Measurements from ENCODE around the gene SLC45A1. TPM values are rescaled to one million over a fixed set of nuclear protein-coding genes. Genes with fewer than 3 reads are reported as not detected.

SLC45A1 gene
- total RNA-seq, 2 donors from 2014 or later, result 1.0 to 3.0 TPM

DNA sequence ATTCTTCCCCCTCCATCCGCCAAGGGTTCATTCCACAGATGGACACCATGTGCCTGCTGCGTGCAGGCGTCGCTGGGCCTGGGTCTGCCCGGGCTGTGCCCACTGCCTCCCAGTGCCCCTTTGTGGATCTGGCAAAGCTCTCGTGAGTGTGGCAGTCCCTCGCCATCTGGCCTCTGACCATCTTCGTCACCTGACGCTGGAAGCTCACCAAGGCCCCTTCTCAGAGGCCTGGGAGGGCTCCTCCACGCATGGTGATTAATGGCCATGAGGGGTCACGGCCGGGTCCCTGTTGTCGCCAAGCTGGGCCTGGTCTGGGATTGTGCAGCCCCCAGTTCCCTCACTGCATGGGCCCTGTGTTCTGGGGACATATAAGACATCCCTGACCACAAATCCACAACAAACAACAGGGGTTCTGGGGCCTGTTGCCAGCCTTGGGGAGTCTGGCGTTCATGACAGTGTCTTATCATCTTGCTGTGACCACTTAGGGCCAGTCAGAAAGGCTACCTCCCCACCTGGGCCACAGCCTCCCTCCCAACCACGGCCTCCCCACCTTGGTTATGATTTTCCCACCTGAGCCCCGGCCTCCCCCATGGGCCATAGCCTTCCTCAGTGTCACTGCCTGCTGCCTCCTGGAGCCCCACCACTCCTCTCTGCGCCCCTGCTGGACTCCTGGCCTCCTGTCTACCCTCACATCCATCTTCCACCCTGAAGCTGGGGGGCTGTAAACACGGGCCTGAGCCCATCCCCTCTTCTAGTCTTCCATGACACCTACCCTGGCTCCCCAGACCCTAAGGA, 27.9 kb downstream of the SLC45A1 start:
- Histone ChIP-seq H3K4me1 (peaks cover 0 to 29% of the 10 kb centered on the region in 2 donors), H3K27ac (no peak overlapping the region)
- TF ChIP-seq, protein P1, sequence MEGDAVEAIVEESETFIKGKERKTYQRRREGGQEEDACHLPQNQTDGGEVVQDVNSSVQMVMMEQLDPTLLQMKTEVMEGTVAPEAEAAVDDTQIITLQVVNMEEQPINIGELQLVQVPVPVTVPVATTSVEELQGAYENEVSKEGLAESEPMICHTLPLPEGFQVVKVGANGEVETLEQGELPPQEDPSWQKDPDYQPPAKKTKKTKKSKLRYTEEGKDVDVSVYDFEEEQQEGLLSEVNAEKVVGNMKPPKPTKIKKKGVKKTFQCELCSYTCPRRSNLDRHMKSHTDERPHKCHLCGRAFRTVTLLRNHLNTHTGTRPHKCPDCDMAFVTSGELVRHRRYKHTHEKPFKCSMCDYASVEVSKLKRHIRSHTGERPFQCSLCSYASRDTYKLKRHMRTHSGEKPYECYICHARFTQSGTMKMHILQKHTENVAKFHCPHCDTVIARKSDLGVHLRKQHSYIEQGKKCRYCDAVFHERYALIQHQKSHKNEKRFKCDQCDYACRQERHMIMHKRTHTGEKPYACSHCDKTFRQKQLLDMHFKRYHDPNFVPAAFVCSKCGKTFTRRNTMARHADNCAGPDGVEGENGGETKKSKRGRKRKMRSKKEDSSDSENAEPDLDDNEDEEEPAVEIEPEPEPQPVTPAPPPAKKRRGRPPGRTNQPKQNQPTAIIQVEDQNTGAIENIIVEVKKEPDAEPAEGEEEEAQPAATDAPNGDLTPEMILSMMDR (IDR thresholded peaks at IDR 0.05), result no peak

DNA sequence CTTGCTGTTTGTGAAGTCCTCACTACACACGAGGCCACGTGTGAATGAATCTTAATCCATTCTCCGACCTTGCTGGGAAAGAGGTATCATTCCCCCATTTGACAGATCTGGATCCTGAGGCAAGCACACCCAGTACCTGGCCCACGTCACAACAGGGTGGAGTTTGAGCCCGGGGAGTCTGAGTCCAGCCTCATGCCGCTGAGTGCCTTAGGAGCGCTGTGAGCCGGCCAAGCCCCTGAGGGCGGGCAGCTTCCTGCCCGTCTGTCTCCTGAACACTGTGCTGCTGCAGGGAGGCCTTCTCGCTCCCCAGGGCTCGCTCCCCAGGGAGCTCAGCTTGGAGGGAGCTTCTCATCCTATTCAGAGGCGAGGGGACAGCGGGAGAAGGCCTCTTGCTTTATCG, 29.7 kb downstream of the SLC45A1 start:
- no peak for DNase-seq (ENCODE audit: low spot score)
- TF ChIP-seq, protein P1 (IDR thresholded peaks at IDR 0.05), result no peak
- H3K27me3 ChIP-seq, result no peaks in the 10 kb centered on the region
- H3K27ac ChIP-seq, result no peak overlapping the region
- no peak overlapping the region for H3K4me3 ChIP-seq
- no peaks in the 10 kb centered on the region for H3K9me3 ChIP-seq
- H3K36me3 ChIP-seq, result no peaks in the 10 kb centered on the region
- H3K4me1 ChIP-seq, result peaks cover 0 to 43% of the 10 kb centered on the region in 2 donors

More for the DNA sequence above, 27.9 kb downstream of the SLC45A1 start:
- no peak overlapping the region for H3K4me3 ChIP-seq
- DNase-seq (ENCODE audit: low spot score), result no peak
- no peaks in the 10 kb centered on the region for H3K27me3 ChIP-seq
- H3K9me3 ChIP-seq, result no peaks in the 10 kb centered on the region
- H3K36me3 ChIP-seq, result no peaks in the 10 kb centered on the region

DNA sequence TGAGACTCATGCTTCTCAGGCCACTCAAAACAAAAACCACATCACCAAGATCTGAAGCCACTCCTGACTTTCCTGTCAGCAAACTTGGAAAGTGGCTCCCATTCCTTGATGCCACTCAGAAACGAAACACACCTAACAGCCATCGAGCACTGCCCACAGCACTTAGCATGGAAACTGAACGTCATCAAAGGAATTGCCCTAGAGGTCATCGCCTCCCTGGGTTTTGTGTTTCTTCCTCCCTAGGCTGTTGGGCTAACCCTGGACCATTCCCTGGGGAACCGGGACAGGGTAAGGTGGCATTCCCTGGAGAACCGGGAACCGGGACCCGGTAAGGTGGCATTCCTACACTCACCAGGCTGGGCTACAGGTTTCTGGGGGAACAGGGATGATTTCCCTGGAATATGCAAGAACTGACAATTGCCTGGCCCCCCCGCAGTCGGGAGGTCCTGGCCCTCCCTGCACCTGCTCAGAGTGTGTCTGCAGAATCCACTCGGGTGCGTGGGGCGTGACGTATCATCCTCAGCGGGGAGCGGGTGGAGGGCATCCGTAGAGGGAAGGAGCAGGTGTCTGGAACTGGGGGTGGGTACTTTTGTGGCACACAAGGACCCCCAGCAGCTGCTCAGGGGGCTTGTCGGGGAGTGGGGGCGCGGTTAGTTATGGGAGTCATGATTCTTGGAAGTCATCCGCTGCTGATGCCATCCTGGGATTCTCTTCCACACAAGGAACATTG, 30.3 kb downstream of the SLC45A1 start:
- no peak overlapping the region for H3K27ac ChIP-seq
- peaks cover 0 to 45% of the 10 kb centered on the region in 2 donors for H3K4me1 ChIP-seq
- TF ChIP-seq, protein P1 (IDR thresholded peaks at IDR 0.05), result no peak
- no peaks in the 10 kb centered on the region for H3K27me3 ChIP-seq
- H3K4me3 ChIP-seq, result no peak overlapping the region
- no peaks in the 10 kb centered on the region for H3K36me3 ChIP-seq
- no peaks in the 10 kb centered on the region for H3K9me3 ChIP-seq
- no peak for DNase-seq (ENCODE audit: low spot score)

DNA sequence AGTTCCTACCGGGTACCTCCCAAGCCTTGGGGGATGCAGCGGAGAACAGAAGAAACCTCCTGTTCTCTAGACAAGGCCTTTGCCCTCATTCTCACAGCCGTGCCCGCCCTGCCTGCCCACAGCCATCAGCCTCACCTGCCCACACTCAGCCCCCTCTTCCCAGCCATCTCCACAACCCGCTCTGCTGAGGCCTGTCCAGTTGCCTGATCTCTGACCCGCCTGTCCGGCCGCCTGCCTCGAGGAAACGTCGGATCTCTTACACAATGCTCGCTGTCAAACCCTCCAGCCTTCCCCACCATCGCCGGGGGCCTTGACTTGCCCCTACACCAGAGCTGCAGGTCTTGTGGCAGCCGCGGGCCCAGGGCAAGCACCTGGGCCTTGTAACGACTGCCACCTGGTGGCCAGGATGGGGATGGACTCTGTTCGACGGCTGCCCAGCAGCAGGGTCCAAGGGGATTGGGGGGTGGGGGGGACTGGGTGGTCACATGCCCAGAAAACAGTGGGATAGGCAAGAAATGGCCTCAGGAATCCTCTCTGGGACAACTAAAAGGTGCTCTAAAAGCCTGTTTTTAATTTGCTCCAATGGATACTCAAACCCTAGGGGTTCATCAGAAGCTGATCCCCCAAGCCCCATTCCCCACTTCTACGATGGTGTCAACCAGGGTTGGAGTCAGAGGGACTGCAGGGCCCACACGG, 31.0 kb downstream of the SLC45A1 start:
- Histone ChIP-seq H3K4me3 (no peak overlapping the region), H3K36me3 (peaks cover 5% of the 10 kb centered on the region), H3K27ac (no peak overlapping the region), H3K9me3 (no peaks in the 10 kb centered on the region), H3K4me1 (peaks cover 0 to 45% of the 10 kb centered on the region in 2 donors), H3K27me3 (no peaks in the 10 kb centered on the region)
- DNase-seq (ENCODE audit: low spot score), result no peak
- TF ChIP-seq, protein P1 (IDR thresholded peaks at IDR 0.05), result peak; percentile 88 to 95

DNA sequence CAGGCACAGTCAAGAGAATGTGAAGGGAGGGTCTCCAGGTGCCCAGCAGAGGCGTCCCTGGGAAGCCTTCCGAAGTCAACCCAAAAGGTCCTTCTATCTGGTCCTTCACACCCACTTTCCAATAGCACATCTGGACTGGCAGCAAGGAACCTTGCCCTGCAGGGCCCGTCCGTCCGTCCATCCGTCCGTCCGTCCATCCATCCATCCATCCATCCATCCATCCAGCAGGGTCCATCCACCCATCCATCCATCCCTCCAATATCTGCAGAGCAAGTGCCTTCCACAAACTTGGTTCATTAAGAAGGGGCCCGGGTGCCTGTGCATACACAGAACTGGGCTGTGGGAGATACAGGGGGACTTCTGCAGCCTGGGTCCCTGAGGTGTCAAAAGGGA, 31.6 kb downstream of the SLC45A1 start:
- DNase-seq (ENCODE audit: low spot score), result no peak
- peak overlapping the region; percentile 41 to 45 for H3K27ac ChIP-seq
- no peak overlapping the region for H3K4me3 ChIP-seq
- TF ChIP-seq, protein P1 (IDR thresholded peaks at IDR 0.05), result no peak
- H3K9me3 ChIP-seq, result no peaks in the 10 kb centered on the region
- no peaks in the 10 kb centered on the region for H3K27me3 ChIP-seq
- peaks cover 0 to 48% of the 10 kb centered on the region in 2 donors for H3K4me1 ChIP-seq
- H3K36me3 ChIP-seq, result peaks cover 11% of the 10 kb centered on the region

All from right atrium auricular region (tissue), 2 donors.